ENCODE data around the gene PCDHB1. TPM values are rescaled to one million over a fixed set of nuclear protein-coding genes. Genes with fewer than 3 reads are reported as not detected.

Gene PCDHB1
- total and polyA plus RNA-seq, 2 donors (not counting 3 experiments of a cell fraction or from before 2014, with no cell fraction given): not detected

Other genes starting within 250 kb of the PCDHB1 start
- gene PCDHA4, start 244.3 kb upstream of the PCDHB1 start, total RNA-seq: 0.04 and 0.14 TPM in 2 replicates
- gene PCDHA4, start 244.3 kb upstream of the PCDHB1 start, polyA plus RNA-seq: 0.14 and 0.26 TPM in 2 replicates
- gene PCDHA5, start 229.8 kb upstream of the PCDHB1 start, total RNA-seq: not detected in 2 replicates
- not detected in 2 replicates for gene PCDHA5, start 229.8 kb upstream of the PCDHB1 start, polyA plus RNA-seq
- 0.18 TPM in 1 of 2 replicates, not detected in the other for gene PCDHA6, start 223.4 kb upstream of the PCDHB1 start, total RNA-seq
- gene PCDHA6, start 223.4 kb upstream of the PCDHB1 start, polyA plus RNA-seq: 0.04 and 0.08 TPM in 2 replicates
- gene PCDHA7, start 217.1 kb upstream of the PCDHB1 start, total RNA-seq: 0.14 TPM in 1 of 2 replicates, not detected in the other
- gene PCDHA7, start 217.1 kb upstream of the PCDHB1 start, polyA plus RNA-seq: 0.07 and 0.30 TPM in 2 replicates
- gene PCDHA8, start 210.2 kb upstream of the PCDHB1 start, total RNA-seq: not detected in 2 replicates
- gene PCDHA8, start 210.2 kb upstream of the PCDHB1 start, polyA plus RNA-seq: not detected in 2 replicates
- not detected in 2 replicates for gene PCDHA9, start 203.0 kb upstream of the PCDHB1 start, total RNA-seq
- 0.03 TPM in 1 of 2 replicates, not detected in the other for gene PCDHA9, start 203.0 kb upstream of the PCDHB1 start, polyA plus RNA-seq
- gene PCDHA10, start 195.5 kb upstream of the PCDHB1 start, total RNA-seq: 0.07 and 0.18 TPM in 2 replicates
- gene PCDHA10, start 195.5 kb upstream of the PCDHB1 start, polyA plus RNA-seq: 0.11 and 0.13 TPM in 2 replicates
- 0.12 TPM in 1 of 2 replicates, not detected in the other for gene PCDHA11, start 182.4 kb upstream of the PCDHB1 start, total RNA-seq
- 0.03 TPM in 1 of 2 replicates, not detected in the other for gene PCDHA11, start 182.4 kb upstream of the PCDHB1 start, polyA plus RNA-seq
- gene PCDHA12, start 176.1 kb upstream of the PCDHB1 start, total RNA-seq: not detected in 2 replicates
- 0.03 TPM in 1 of 2 replicates, not detected in the other for gene PCDHA12, start 176.1 kb upstream of the PCDHB1 start, polyA plus RNA-seq
- gene PCDHA13, start 169.2 kb upstream of the PCDHB1 start, total RNA-seq: not detected in 2 replicates
- gene PCDHA13, start 169.2 kb upstream of the PCDHB1 start, polyA plus RNA-seq: not detected in 2 replicates
- not detected in 2 replicates for gene PCDHAC1, start 125.1 kb upstream of the PCDHB1 start, total RNA-seq
- not detected in 2 replicates for gene PCDHAC1, start 125.1 kb upstream of the PCDHB1 start, polyA plus RNA-seq
- 0.90 and 1.00 TPM in 2 replicates for gene PCDHAC2, start 84.9 kb upstream of the PCDHB1 start, total RNA-seq
- gene PCDHAC2, start 84.9 kb upstream of the PCDHB1 start, polyA plus RNA-seq: 0.97 and 1.2 TPM in 2 replicates
- gene PCDHB2, start 43.2 kb downstream of the PCDHB1 start, total RNA-seq: 0.23 and 0.58 TPM in 2 replicates
- gene PCDHB2, start 43.2 kb downstream of the PCDHB1 start, polyA plus RNA-seq: 0.40 and 0.57 TPM in 2 replicates
- not detected in 2 replicates for gene PCDHB3, start 49.1 kb downstream of the PCDHB1 start, total RNA-seq
- gene PCDHB3, start 49.1 kb downstream of the PCDHB1 start, polyA plus RNA-seq: 0.11 and 0.22 TPM in 2 replicates
- 0.21 TPM in 1 of 2 replicates, not detected in the other for gene PCDHB4, start 70.4 kb downstream of the PCDHB1 start, total RNA-seq
- 0.10 and 0.11 TPM in 2 replicates for gene PCDHB4, start 70.4 kb downstream of the PCDHB1 start, polyA plus RNA-seq
- 0.27 and 0.28 TPM in 2 replicates for gene PCDHB5, start 83.8 kb downstream of the PCDHB1 start, total RNA-seq
- 0.49 and 0.80 TPM in 2 replicates for gene PCDHB5, start 83.8 kb downstream of the PCDHB1 start, polyA plus RNA-seq
- not detected in 2 replicates for gene PCDHB6, start 98.7 kb downstream of the PCDHB1 start, total RNA-seq
- 0.03 and 0.04 TPM in 2 replicates for gene PCDHB6, start 98.7 kb downstream of the PCDHB1 start, polyA plus RNA-seq
- gene PCDHB7, start 121.3 kb downstream of the PCDHB1 start, total RNA-seq: 0.27 and 0.48 TPM in 2 replicates
- gene PCDHB7, start 121.3 kb downstream of the PCDHB1 start, polyA plus RNA-seq: 0.54 and 0.57 TPM in 2 replicates
- gene PCDHB8, start 126.4 kb downstream of the PCDHB1 start, total RNA-seq: 0.53 TPM in 1 of 2 replicates, not detected in the other
- 0.11 and 0.25 TPM in 2 replicates for gene PCDHB8, start 126.4 kb downstream of the PCDHB1 start, polyA plus RNA-seq
- 0.12 and 0.22 TPM in 2 replicates for gene PCDHB16, start 131.0 kb downstream of the PCDHB1 start, total RNA-seq
- gene PCDHB16, start 131.0 kb downstream of the PCDHB1 start, polyA plus RNA-seq: 0.18 and 0.33 TPM in 2 replicates
- 0.16 and 0.20 TPM in 2 replicates for gene PCDHB9, start 135.8 kb downstream of the PCDHB1 start, total RNA-seq
- 0.14 and 0.29 TPM in 2 replicates for gene PCDHB9, start 135.8 kb downstream of the PCDHB1 start, polyA plus RNA-seq
- 0.62 and 0.81 TPM in 2 replicates for gene PCDHB10, start 141.0 kb downstream of the PCDHB1 start, total RNA-seq
- gene PCDHB10, start 141.0 kb downstream of the PCDHB1 start, polyA plus RNA-seq: 0.51 and 0.68 TPM in 2 replicates
- gene PCDHB11, start 148.3 kb downstream of the PCDHB1 start, total RNA-seq: 0.16 and 0.18 TPM in 2 replicates
- 0.11 and 0.13 TPM in 2 replicates for gene PCDHB11, start 148.3 kb downstream of the PCDHB1 start, polyA plus RNA-seq
- 0.18 and 0.20 TPM in 2 replicates for gene PCDHB12, start 157.3 kb downstream of the PCDHB1 start, total RNA-seq
- 0.36 and 0.41 TPM in 2 replicates for gene PCDHB12, start 157.3 kb downstream of the PCDHB1 start, polyA plus RNA-seq
- gene PCDHB13, start 162.5 kb downstream of the PCDHB1 start, total RNA-seq: 0.65 and 0.77 TPM in 2 replicates
- gene PCDHB13, start 162.5 kb downstream of the PCDHB1 start, polyA plus RNA-seq: 0.57 and 0.64 TPM in 2 replicates
- 0.55 and 1.0 TPM in 2 replicates for gene PCDHB14, start 172.0 kb downstream of the PCDHB1 start, total RNA-seq
- 0.72 and 0.73 TPM in 2 replicates for gene PCDHB14, start 172.0 kb downstream of the PCDHB1 start, polyA plus RNA-seq
- 0.55 and 0.69 TPM in 2 replicates for gene PCDHB15, start 194.0 kb downstream of the PCDHB1 start, total RNA-seq
- 0.51 and 0.55 TPM in 2 replicates for gene PCDHB15, start 194.0 kb downstream of the PCDHB1 start, polyA plus RNA-seq